Inferior parietal cortex (tissue), 1 donor: ENCODE data around the gene COL5A2.

Source experiments
- DNase-seq: peaks from one replicate; pipeline ENCODE4 v3.0.0-alpha.2; 2016; ENCODE audit errors: extremely low spot score

The COL5A2 gene

DNA sequence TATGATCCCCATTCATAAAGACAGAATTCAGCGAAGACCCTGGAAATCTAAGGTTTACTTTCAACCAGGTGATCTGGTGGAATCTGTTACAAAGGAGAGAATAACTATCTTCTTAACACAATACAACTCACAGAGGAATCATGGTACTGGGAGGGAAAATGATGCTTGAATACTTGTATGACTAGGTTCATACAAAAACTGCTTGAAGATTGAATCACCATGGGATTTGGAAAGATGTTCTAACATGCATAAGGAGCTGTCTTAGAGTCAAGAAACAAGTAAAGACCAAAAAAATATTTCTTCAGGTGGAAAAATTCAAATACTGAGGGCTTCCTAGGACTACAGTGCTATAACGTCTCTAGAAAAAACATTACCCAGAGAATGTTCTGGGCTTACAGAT lies 32.2 kb downstream of the COL5A2 start:
- DNase-seq, result no peak

DNA sequence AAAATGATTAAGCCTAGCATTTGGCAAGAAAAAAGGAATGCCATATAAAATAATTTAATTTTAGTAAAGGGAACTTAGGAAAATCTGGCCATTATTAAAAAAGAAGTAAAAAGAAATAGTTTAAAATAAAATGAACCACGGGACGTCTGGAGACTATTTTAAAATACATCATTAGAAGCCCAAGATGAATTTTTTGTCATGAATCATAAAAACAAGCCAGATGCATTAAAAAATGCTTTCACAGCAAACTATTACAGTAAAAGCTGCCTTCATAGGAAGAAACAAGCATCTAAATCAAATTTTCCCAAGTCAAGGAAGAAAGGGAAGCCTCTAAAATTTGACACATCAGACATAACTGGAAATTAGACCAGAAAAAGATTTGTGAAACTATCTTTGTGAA lies 33.0 kb downstream of the COL5A2 start:
- DNase-seq, result no peak

DNA sequence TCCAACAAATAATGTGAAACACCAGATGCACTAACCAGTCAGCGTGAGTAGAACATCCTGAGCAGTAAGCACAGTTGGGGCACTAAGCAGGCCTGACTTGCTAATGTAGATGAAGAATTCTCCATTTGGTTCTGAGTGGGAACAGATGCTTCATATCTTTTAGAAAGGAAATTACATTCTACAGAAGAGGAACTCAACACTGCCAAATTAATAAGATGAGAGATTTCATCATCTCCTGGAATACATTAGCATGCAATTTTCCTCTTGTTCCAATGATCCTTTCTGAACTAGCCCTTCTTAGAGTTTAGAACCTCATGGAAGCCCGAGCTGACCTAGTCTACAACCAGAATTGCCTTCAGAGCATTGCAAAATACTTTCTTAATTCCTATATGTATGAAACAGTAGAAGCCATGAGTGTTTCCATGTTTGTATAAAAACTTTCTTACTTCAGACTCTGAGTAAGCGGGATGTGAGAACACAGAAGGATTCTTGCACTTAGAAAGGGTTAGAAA lies 34.8 kb downstream of the COL5A2 start:
- DNase-seq, result no peak

GRCh38 chr2:189143925-189144324 lies 35.6 kb downstream of the COL5A2 start:
- no peak for DNase-seq

- no peak for DNase-seq
These were observed 36.4 kb downstream of the COL5A2 start for GRCh38 chr2:189142893-189143759.

DNA sequence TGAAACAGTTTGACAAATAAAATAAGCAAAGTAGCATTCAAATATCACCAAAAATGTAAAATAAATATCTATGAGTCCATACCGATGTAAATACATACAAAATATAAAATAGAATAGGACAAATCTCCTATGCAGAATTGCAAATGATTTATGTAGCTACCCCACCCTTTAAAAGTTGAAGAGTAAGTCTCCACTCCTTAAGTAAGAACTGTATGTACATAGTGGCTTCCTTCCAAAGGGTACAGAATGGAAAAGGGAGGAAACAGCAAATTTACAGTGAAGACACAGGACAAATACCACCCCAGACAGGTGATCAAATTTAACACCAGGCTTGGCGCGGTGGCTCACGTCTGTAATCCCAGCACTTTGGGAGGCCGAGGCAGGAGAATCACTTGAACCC lies 40.8 kb downstream of the COL5A2 start:
- DNase-seq, result no peak

DNA sequence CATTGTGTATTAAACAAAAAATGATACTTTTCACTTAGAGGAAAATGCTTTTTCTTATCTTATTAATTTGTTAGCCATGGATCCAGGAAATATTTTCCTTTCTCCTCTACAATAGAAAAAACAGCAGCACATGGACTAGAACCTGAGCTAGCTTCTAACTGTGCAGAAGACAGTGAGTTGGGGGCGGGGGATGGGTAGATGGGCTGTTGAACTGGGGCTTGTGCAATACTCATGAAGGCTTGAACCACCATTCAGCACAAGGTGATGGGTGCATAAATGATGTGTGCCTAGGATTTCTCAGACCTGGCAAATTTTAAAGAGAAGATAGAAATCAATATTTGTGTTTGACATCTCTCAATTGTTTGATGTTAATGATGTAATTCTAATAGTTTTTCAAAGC lies 42.0 kb downstream of the COL5A2 start:
- no peak for DNase-seq

- DNase-seq, result no peak
These were observed 45.1 kb downstream of the COL5A2 start for GRCh38 chr2:189134485-189134884.

DNA sequence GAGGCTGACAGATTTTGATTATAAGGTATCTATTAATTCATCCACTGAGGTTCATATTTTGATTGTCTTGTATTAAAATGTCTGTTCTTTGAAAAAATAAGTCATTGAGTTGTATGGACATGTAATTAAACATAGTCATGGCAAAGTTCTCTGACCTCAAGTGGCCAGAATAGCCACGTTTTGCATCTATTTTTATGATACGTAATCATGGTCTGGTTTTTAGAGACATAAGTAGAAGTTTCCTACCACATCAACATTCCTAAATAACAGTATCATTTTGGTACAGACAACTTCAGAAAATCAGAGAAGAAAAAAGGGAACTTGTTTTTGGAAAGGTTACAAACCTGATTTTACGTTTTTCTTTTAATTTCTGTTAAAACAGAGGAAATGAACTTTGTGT lies 47.6 kb downstream of the COL5A2 start:
- no peak for DNase-seq

- DNase-seq, result no peak
These were observed 49.6 kb downstream of the COL5A2 start for GRCh38 chr2:189129971-189130370.

- no peak for DNase-seq
These were observed 50.6 kb downstream of the COL5A2 start for GRCh38 chr2:189128970-189129369.

DNA sequence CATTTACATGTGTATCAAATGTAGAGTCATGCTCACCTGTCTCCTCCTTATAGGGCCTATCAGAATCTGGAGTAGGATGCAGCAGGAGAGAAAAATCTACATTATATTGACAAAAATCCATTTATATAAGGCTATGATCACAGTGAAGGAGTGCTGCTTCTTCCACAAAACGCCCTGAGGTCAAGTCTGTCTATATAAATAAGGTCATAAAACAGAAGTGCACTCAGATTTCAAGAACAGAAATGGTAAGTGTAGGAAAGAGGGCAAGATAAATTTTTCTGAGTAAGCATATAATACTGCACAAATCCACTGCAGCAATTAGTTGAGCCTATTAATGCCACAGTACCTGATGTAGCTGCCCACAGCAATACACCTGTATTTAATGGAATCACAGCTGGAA lies 51.8 kb downstream of the COL5A2 start:
- DNase-seq, result no peak

- DNase-seq, result no peak
These were observed 54.4 kb downstream of the COL5A2 start for GRCh38 chr2:189125195-189125594.

- DNase-seq, result no peak
These were observed 55.4 kb downstream of the COL5A2 start for GRCh38 chr2:189124175-189124574.

- DNase-seq, result no peak
These were observed 61.2 kb downstream of the COL5A2 start for GRCh38 chr2:189118386-189118785.

DNA sequence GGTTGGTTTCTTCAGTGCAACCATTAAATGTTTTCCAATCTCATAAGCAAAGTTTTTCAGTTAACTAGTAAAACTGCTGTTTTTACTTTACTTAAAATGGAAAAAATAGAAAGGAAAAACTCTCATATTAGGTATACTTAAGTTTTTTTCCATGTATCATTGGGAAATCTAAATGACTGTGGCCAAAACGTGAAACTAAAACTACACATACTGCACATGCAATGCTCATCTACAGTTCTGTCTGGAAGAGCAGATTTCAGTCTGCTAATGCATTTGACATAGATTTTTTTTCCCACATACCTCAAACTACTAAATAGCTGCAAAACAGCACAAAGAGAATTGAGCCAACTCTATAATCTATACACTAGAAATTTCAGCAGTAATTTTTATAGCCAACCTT lies 62.6 kb downstream of the COL5A2 start:
- no peak for DNase-seq

- no peak for DNase-seq
These were observed 63.5 kb downstream of the COL5A2 start for GRCh38 chr2:189116087-189116486.

GRCh38 chr2:189115126-189115525 lies 64.4 kb downstream of the COL5A2 start:
- DNase-seq, result no peak

GRCh38 chr2:189113963-189114362 lies 65.6 kb downstream of the COL5A2 start:
- no peak for DNase-seq

GRCh38 chr2:189111063-189111715 lies 68.4 kb downstream of the COL5A2 start:
- DNase-seq, result no peak

DNA sequence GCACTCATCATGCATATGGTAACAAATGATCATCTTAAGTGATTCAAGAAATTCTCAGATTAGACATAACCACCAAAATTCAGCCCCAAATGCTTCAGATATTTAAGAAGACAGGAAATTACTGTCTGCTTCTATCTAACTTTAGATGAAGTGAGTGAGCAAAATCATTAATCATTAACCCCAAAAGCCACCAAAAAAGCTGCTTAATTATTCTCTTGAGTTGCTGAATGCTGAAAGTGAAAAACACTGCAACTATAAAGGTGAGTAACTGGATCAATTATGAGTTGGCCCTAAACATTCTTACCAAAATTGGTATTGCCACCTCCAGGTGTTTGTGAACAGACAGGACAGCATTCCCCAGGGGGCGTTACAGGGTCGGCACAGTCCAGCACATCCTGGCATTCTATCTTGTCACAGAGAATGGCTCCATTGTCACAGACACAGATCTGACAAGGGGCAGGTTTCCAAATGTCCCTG lies 69.6 kb downstream of the COL5A2 start:
- no peak for DNase-seq

GRCh38 chr2:189104934-189105333 lies 74.6 kb downstream of the COL5A2 start:
- DNase-seq, result no peak

GRCh38 chr2:189102735-189103134 lies 76.8 kb downstream of the COL5A2 start:
- no peak for DNase-seq
